HCT116 (cell line): Measurements from ENCODE around the gene CT45A10. TPM values are rescaled to one million over a fixed set of nuclear protein-coding genes. Genes with fewer than 3 reads are reported as not detected.
"Not testable (repeated sequence)": the region's sequence is repeated elsewhere in the genome, so short reads cannot be mapped to it uniquely, and the experiment has no call there.

Experiments
- ATAC-seq: fragments of 200-7000 bp; cut with Tn5 transposase; 2 replicates; pipeline ENCODE4 v1.9.1; 2020; ENCODE audit warnings: mild to moderate bottlenecking, moderate library complexity
- BruUV-seq: library from RNA; stranded (reverse); fragments of 400-500 nt; replicated peaks from 2 replicates; lab custom pipeline; 2021; lab: Mats Ljungman, UMichigan
- CTCF ChIA-PET: fragments of 300-600 bp; sonication (Branson Sonifier 250); formaldehyde crosslinking; loops from one replicate; lab custom pipeline; 2021; ENCODE audit warnings: antibody characterized with exemption; lab: Charles Lee
- POLR2A ChIA-PET: fragments of 300-600, 350-600 bp; sonication (Branson Sonifier 250); formaldehyde crosslinking; loops from one replicate; lab custom pipeline; 2021; ENCODE audit warnings: antibody characterized with exemption; lab: Charles Lee
- RAD21 ChIA-PET, 2 experiments: fragments of 300-600 bp; sonication (Branson Sonifier 250); formaldehyde crosslinking; loops; one replicate each; lab custom pipeline; 2023; ENCODE audit warnings: low total read pairs in 2 of 2; ENCODE audit not compliant: uncharacterized antibody in 2 of 2, unreplicated experiment in 2 of 2, low non-redundant PET in 1 of 2; lab: Charles Lee
- DNase-seq: peaks from one replicate; pipeline ENCODE4 v3.0.0-alpha.2; 2010; ENCODE audit warnings: low read depth, low spot score
- H2AFZ ChIP-seq: fragments of 200-600 bp; shearing (Covaris generic), sonication (generic); 2 replicates; pipeline ENCODE4 v1.6.1; 2017; ENCODE audit warnings: low read depth, mixed run types, mixed read lengths, antibody characterized with exemption, low read length; ENCODE audit not compliant: poor library complexity, severe bottlenecking
- H3K27ac ChIP-seq: 2 replicates; pipeline ENCODE4 v1.5.1; 2012; ENCODE audit warnings: low read depth, low read length
- H3K27me3 ChIP-seq: fragments of 200-600 bp; sonication (generic); 2 replicates; pipeline ENCODE4 v1.6.1; 2016; ENCODE audit warnings: mixed run types, low read length, mixed read lengths; ENCODE audit not compliant: insufficient read depth
- H3K36me3 ChIP-seq, 2 experiments: fragments of 200-500 bp in 1 of 2; fragments of 200-600 bp in 1 of 2; sonication (Bioruptor generic) in 1 of 2; sonication (generic) in 1 of 2; 2 replicates each; pipeline versions ENCODE4 v1.5.1 to v1.6.1; 2014 to 2016; ENCODE audit warnings: low read length in 2 of 2, inconsistent platforms in 1 of 2, mixed read lengths in 1 of 2, mixed run types in 1 of 2; ENCODE audit not compliant: insufficient read depth in 2 of 2, control insufficient read depth in 1 of 2
- H3K4me1 ChIP-seq, 2 experiments: fragments of 200-600 bp in 1 of 2; sonication (generic) in 1 of 2; 2 replicates each; pipeline versions ENCODE4 v1.5.1 to v1.6.1; 2012 to 2017; ENCODE audit warnings: low read length in 2 of 2, inconsistent platforms in 1 of 2, mild to moderate bottlenecking in 1 of 2, mixed read lengths in 1 of 2, mixed run types in 1 of 2, moderate library complexity in 1 of 2; ENCODE audit not compliant: insufficient read depth in 2 of 2, control insufficient read depth in 1 of 2
- H3K4me2 ChIP-seq: fragments of 200-600 bp; sonication (generic); 2 replicates; pipeline ENCODE4 v1.6.1; 2017; ENCODE audit warnings: mixed run types, low read length, mixed read lengths
- H3K4me3 ChIP-seq, 2 experiments: fragments of 200-600 bp in 1 of 2; sonication (generic) in 1 of 2; replicated peaks in 1 of 2; 2 replicates each; pipeline ENCODE4 v1.5.1; 2011 to 2016; ENCODE audit warnings: low read length in 2 of 2, control low read depth in 1 of 2, low read depth in 1 of 2, mild to moderate bottlenecking in 1 of 2, mixed read lengths in 1 of 2, mixed run types in 1 of 2
- H3K79me2 ChIP-seq: fragments of 200-600 bp; sonication (generic); 2 replicates; pipeline ENCODE4 v1.6.1; 2017; ENCODE audit warnings: mild to moderate bottlenecking, mixed run types, low read length, moderate library complexity, mixed read lengths; ENCODE audit not compliant: insufficient read depth
- H3K9ac ChIP-seq: fragments of 200-600 bp; sonication (generic); 2 replicates; pipeline ENCODE4 v1.6.1; 2016; ENCODE audit warnings: low read length, mixed read lengths
- H3K9me2 ChIP-seq: fragments of 200-600 bp; sonication (generic), shearing (Covaris generic); 2 replicates; pipeline ENCODE4 v1.6.1; 2017; ENCODE audit warnings: mixed run types, mild to moderate bottlenecking, moderate library complexity; ENCODE audit not compliant: insufficient read depth
- H3K9me3 ChIP-seq, 2 experiments: fragments of 200-500 bp in 1 of 2; fragments of 200-600 bp in 1 of 2; sonication (Bioruptor generic) in 1 of 2; sonication (generic) in 1 of 2; 2 replicates each; pipeline ENCODE4 v1.6.1; 2014 to 2017; ENCODE audit warnings: low read length in 2 of 2, mixed read lengths in 2 of 2, inconsistent platforms in 1 of 2, low read depth in 1 of 2, mild to moderate bottlenecking in 1 of 2, mixed run types in 1 of 2, moderate library complexity in 1 of 2; ENCODE audit not compliant: control insufficient read depth in 1 of 2, insufficient read depth in 1 of 2
- H4K20me1 ChIP-seq: fragments of 200-600 bp; sonication (generic), shearing (Covaris generic); 2 replicates; pipeline ENCODE4 v1.6.1; 2017; ENCODE audit warnings: mixed run types, mild to moderate bottlenecking, moderate library complexity; ENCODE audit not compliant: insufficient read depth
- intact Hi-C: fragments of 100-400 bp; cut with micrococcal nuclease; formaldehyde crosslinking; loops from 2 replicates; pipeline ENCODE4 v1.10.0; 2022
- total RNA-seq: library from RNA; stranded (reverse); gene quantifications from one replicate; pipeline ENCODE4 v1.2.1, GENCODE V29; 2021; ENCODE audit not compliant: unreplicated experiment

The CT45A10 gene
- total RNA-seq, 1 experiment from 2014 or later = not detected

GRCh38 chrX:135882741-135883140, 10.5 kb downstream of the CT45A10 start:
- intact Hi-C loops, POLR2A ChIA-PET, H4K20me1 ChIP-seq, H3K79me2 ChIP-seq, H3K9me3 ChIP-seq, DNase-seq, H3K4me1 ChIP-seq, H3K9ac ChIP-seq, RAD21 ChIA-PET, H3K36me3 ChIP-seq, H3K27me3 ChIP-seq, H3K27ac ChIP-seq, H3K9me2 ChIP-seq, CTCF ChIA-PET, H2AFZ ChIP-seq, BruUV-seq, ATAC-seq, H3K4me3 ChIP-seq, H3K4me2 ChIP-seq: not testable (repeated sequence)

- DNase-seq, POLR2A ChIA-PET, H3K4me3 ChIP-seq, H3K4me2 ChIP-seq, BruUV-seq, intact Hi-C loops, H4K20me1 ChIP-seq, RAD21 ChIA-PET, H3K4me1 ChIP-seq, H3K9me3 ChIP-seq, H3K27me3 ChIP-seq, H3K9me2 ChIP-seq, H3K79me2 ChIP-seq, H3K27ac ChIP-seq, H3K36me3 ChIP-seq, H3K9ac ChIP-seq, ATAC-seq, CTCF ChIA-PET, H2AFZ ChIP-seq: not testable (repeated sequence)
These were observed 21.5 kb downstream of the CT45A10 start, which contains the start of gene CT45A9 for GRCh38 chrX:135871712-135872111. Gene CT45A9 (minus strand): TSS chrX:135871812. CDS start chrX:135868061, 3,751 bp downstream.

GRCh38 chrX:135854438-135854837, 38.8 kb downstream of the CT45A10 start, which contains the start of gene CT45A8:
Gene CT45A8 (minus strand): TSS chrX:135854538. CDS start chrX:135850783, 3,755 bp downstream.
- H3K4me2 ChIP-seq, ATAC-seq, H3K79me2 ChIP-seq, H3K4me1 ChIP-seq, H2AFZ ChIP-seq, DNase-seq, H3K9me3 ChIP-seq, BruUV-seq, RAD21 ChIA-PET, POLR2A ChIA-PET, H3K9me2 ChIP-seq, H3K27ac ChIP-seq, intact Hi-C loops, H4K20me1 ChIP-seq, H3K4me3 ChIP-seq, H3K36me3 ChIP-seq, H3K27me3 ChIP-seq, CTCF ChIA-PET, H3K9ac ChIP-seq: not testable (repeated sequence)

- RAD21 ChIA-PET, H3K9me2 ChIP-seq, H3K4me3 ChIP-seq, H3K4me2 ChIP-seq, H3K36me3 ChIP-seq, H2AFZ ChIP-seq, BruUV-seq, DNase-seq, POLR2A ChIA-PET, H3K27ac ChIP-seq, H3K9me3 ChIP-seq, H3K79me2 ChIP-seq, H3K4me1 ChIP-seq, H4K20me1 ChIP-seq, ATAC-seq, H3K9ac ChIP-seq, intact Hi-C loops, H3K27me3 ChIP-seq, CTCF ChIA-PET: not testable (repeated sequence)
These were observed 56.1 kb downstream of the CT45A10 start, which contains the start of gene CT45A7 for GRCh38 chrX:135837180-135837579. Gene CT45A7 (minus strand): TSS chrX:135837280. CDS start chrX:135833533, 3,747 bp downstream.
